22Rv1 (cell line): Measurements from ENCODE around the gene FARS2.
"Not testable (repeated sequence)": the region's sequence is repeated elsewhere in the genome, so short reads cannot be mapped to it uniquely, and the experiment has no call there.

Experiments
- H3K27ac ChIP-seq: fragments of 450-650 bp; 2 replicates; pipeline ENCODE4 v1.5.1; 2017
- ZFX ChIP-seq: fragments of 450-650 bp; IDR thresholded peaks from 2 replicates; pipeline ENCODE4 v1.6.1; 2017; ENCODE audit warnings: antibody characterized with exemption, borderline replicate concordance
- TF ChIP-seq, protein P1 (sequence below): fragments of 450-650 bp; IDR thresholded peaks from 2 replicates; pipeline ENCODE4 v1.5.1; 2017; ENCODE audit warnings: mild to moderate bottlenecking

Gene FARS2

DNA sequence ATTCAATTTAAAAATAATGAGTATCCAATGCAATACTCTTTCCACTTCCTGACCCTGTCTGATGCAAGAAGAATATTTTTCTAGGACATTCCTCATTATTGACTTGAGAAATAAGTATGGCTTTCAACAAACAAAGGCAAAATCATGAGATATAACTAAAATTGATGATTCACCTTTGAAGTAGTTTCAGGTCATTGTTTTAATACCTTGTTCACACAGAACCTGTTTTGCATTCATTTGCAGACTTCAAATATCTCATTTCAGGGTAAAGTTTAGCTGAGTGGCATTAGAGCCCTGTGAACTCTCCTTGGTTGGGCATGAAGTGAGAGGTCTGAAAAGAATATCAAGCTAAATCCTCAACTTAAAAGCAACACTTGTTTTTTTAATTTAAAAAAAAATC is 436.2 kb downstream of the FARS2 start:
- H3K27ac ChIP-seq = no peak overlapping the region
- TF ChIP-seq, protein P1, sequence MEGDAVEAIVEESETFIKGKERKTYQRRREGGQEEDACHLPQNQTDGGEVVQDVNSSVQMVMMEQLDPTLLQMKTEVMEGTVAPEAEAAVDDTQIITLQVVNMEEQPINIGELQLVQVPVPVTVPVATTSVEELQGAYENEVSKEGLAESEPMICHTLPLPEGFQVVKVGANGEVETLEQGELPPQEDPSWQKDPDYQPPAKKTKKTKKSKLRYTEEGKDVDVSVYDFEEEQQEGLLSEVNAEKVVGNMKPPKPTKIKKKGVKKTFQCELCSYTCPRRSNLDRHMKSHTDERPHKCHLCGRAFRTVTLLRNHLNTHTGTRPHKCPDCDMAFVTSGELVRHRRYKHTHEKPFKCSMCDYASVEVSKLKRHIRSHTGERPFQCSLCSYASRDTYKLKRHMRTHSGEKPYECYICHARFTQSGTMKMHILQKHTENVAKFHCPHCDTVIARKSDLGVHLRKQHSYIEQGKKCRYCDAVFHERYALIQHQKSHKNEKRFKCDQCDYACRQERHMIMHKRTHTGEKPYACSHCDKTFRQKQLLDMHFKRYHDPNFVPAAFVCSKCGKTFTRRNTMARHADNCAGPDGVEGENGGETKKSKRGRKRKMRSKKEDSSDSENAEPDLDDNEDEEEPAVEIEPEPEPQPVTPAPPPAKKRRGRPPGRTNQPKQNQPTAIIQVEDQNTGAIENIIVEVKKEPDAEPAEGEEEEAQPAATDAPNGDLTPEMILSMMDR = no peak
- TF ChIP-seq ZFX = no peak

DNA sequence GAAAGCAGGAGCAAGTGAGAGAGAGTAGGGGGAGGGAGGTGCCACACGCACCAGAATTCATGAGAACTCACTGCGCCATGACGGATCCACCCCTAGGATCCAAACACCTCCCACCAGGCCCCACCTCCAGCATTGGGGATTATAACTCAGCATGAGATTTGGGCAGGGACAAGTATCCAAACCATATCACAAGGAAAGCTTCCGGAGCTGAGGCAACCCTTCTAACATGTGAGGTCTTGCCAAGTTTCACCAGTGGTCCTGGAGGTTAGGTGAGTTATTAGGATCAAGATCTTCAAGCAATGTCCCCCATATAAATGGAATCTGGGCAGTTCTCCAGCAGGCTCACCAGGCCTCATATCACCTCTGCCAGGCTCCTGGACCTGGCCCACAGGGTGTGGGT is 437.0 kb downstream of the FARS2 start:
- no peak overlapping the region for H3K27ac ChIP-seq
- TF ChIP-seq ZFX = no peak
- TF ChIP-seq, protein P1 = no peak

DNA sequence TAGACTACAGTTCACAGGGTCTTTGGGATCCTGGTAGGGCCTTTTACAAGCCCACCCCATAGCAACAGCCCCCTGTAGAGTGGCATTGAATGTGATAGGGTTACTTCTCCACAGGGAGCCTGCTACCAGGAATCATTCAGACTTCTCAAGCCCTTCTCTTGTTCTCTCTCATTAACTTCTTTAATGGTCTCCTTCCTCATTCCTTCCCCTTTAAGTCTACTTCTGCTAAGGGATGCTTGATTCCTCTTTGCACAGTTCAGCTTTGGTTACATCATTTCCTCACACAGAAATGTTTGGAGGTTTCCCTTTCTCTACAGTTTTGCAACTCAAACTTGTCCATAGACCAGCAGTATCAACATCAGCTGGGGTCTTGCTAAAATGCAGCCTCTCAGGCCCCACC is 437.8 kb downstream of the FARS2 start:
- H3K27ac ChIP-seq = not testable (repeated sequence)

DNA sequence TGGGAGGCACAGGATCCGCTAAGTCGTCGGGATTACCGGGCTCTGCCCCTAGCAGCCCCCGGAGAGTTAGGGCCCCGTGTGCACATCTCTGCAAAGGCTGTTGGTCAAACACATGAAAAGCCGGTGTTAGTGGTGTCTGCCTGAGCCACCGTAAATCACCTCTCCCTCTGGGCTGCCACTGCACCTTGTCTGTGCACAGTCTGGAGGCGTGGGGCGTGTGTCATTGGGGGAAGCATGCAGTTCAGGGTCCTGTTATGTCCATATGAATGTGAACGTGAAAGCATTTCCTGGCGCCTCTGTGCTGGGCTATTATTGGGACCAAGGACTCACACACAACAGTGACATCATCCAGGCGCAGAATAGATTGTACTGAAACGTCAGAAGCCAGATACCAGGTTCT is 439.9 kb downstream of the FARS2 start:
- TF ChIP-seq, protein P1 = no peak
- TF ChIP-seq ZFX = no peak
- no peak overlapping the region for H3K27ac ChIP-seq

DNA sequence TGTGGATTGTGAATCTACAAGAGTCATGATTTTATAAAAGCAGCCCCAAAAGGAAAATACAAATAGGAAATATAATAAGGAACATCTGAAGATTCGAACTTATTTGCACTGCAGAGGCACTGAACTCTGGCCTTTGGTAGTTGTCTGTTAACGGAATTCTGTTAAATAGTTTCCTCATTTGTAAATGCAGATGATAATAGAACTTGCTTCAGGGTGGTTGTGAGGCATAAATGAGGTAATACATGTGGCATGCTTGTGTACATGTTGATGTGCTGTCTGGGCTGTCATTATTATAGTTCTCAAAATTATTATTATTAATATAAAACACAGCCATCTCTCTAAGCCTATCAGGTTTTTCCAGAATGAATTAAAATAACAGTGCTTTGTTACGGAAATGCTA is 443.4 kb downstream of the FARS2 start:
- TF ChIP-seq, protein P1 = no peak
- H3K27ac ChIP-seq = no peak overlapping the region

DNA sequence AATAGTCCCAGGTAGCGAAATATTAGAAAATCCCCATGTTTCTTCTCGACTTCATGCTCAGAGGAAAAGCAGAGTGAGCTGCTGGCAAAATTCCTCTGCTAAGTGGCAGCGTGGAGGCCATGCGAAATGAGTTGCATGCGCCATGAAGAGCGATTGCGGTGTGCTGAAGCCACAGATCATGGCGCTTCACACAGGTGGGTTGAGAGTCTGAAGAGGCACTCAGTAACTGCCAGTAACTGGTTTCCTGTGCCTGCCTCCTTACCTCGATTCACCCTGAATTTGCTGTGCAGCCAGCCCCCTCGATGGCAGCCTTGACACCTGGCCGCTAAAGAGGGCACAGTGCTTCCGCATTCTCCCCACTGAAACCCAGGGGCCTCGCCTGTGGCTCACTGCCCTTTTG is 443.9 kb downstream of the FARS2 start:
- no peak overlapping the region for H3K27ac ChIP-seq
- TF ChIP-seq, protein P1 = no peak
- no peak for TF ChIP-seq ZFX

DNA sequence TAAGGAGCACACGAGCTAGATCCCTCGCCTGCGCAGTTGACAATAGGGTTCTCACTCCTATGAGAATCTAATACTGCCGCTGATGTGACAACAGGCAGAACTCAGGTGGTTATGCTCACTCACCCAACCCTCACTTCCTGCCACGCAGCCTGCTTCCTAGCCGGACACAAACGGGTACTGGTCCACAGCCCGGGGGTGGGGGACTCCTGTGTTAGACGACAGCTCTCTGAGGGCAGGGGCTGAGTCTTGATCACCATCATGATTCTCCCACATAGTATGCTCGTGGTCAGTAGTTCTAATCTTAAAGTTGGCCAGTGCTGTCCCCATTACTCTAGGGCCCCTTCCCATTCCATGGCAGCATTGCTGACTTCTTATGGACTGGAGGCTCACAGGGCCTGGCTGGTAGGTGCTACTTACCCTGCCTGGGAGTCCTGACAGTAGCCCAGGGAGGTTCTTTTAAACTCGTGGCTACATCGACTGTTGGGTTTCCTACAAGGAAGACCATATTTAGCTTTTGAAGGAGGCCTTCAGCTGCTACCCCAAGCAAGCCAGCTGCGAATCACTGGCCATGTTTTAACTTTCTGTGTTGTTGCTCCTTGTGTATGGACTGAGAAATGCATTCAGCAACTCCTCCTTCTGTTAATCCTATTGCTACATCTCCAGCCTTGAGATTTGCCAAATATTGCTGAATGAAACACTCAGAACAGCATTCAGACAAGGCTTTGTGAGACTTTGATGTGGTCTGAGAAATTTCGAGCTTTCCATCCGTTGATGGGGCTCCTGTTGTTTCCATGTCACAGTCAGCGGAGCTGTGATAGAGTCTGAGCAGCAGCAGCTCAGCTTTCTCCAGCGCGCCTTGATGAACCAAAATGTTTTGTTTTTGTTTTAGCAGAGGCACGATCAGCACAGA is 445.1 kb downstream of the FARS2 start:
- TF ChIP-seq, protein P1 = no peak
- TF ChIP-seq ZFX = no peak
- no peak overlapping the region for H3K27ac ChIP-seq
